ENCODE results near the gene DNAJC25. TPM values are rescaled to one million over a fixed set of nuclear protein-coding genes. Genes with fewer than 3 reads are reported as not detected.
"Not testable (repeated sequence)": the region's sequence is repeated elsewhere in the genome, so short reads cannot be mapped to it uniquely, and the experiment has no call there.

The DNAJC25 gene
- total and polyA plus RNA-seq, 12 donors, result 3.8 to 9.3 (median 5.0) TPM

GRCh38 chr9:111615928-111616327 lies 15.2 kb upstream of the DNAJC25 start:
- H3K4me3 ChIP-seq, result no peak overlapping the region
- 56 to 60% methylated on average over 3 of the region's 3 CpGs for WGBS, 2 donors
- no peaks in the 10 kb centered on the region for H3K9me3 ChIP-seq
- ATAC-seq (no peak), DNase-seq (no peak)
- H3K36me3 ChIP-seq, result no peaks in the 10 kb centered on the region
- intact Hi-C loops (cut with DNase I), result no loop called here
- H3K27ac ChIP-seq, result no peak overlapping the region
- TF ChIP-seq CTCF (IDR thresholded peaks at IDR 0.05), result no peak
- no peaks in the 10 kb centered on the region for H3K4me1 ChIP-seq
- H3K27me3 ChIP-seq, result peaks cover 0 to 16% (median 0%) of the 10 kb centered on the region in 7 donors

- H3K27me3 ChIP-seq; ATAC-seq; DNase-seq; H3K27ac ChIP-seq; intact Hi-C loops (cut with DNase I); H3K36me3 ChIP-seq; H3K4me1 ChIP-seq; H3K4me3 ChIP-seq; H3K9me3 ChIP-seq: not testable (repeated sequence)
- 93 to 96% methylated on average over 25 to 27 of the region's 29 CpGs for WGBS, 2 donors
Observed at GRCh38 chr9:111617349-111617748, 13.8 kb upstream of the DNAJC25 start.

- intact Hi-C loops (cut with DNase I), result loop anchor here in 1 of 10 donors (2.0 kb wide), 1 partner anchor 25 kb away; no protein-coding TSS in a partner anchor
- Histone ChIP-seq H3K27me3 (no peaks in the 10 kb centered on the region), H3K4me1 (peaks cover 0 to 13% (median 0%) of the 10 kb centered on the region in 9 donors), H3K4me3 (no peak overlapping the region), H3K9me3 (no peaks in the 10 kb centered on the region), H3K27ac (no peak overlapping the region), H3K36me3 (no peaks in the 10 kb centered on the region)
- ATAC-seq (peak in 6 of 8 donors; percentile 56 to 77 (median 70)), DNase-seq (peak in 1 of 2 donors; percentile 14)
- WGBS, 2 donors, result 35 to 36% methylated on average over 2 of the region's 2 CpGs
- TF ChIP-seq CTCF (IDR thresholded peaks at IDR 0.05), result peak; percentile 42 to 87 (median 75)
Observed at GRCh38 chr9:111621895-111622480, 9.1 kb upstream of the DNAJC25 start.

GRCh38 chr9:111622626-111623025 lies 8.5 kb upstream of the DNAJC25 start:
- no peak for TF ChIP-seq CTCF (IDR thresholded peaks at IDR 0.05)
- 66 to 69% methylated on average over 3 of the region's 3 CpGs for WGBS, 2 donors
- peaks cover 0 to 13% (median 0%) of the 10 kb centered on the region in 9 donors for H3K4me1 ChIP-seq
- DNase-seq, result no peak
- no peak overlapping the region for H3K4me3 ChIP-seq
- no peaks in the 10 kb centered on the region for H3K36me3 ChIP-seq
- no peaks in the 10 kb centered on the region for H3K27me3 ChIP-seq
- intact Hi-C loops (cut with DNase I), result loop anchor here in 1 of 10 donors (2.0 kb wide), 1 partner anchor 26 kb away; no protein-coding TSS in a partner anchor
- no peak overlapping the region for H3K27ac ChIP-seq
- ATAC-seq, result peak in 3 of 8 donors; percentile 26 to 82 (median 50)
- H3K9me3 ChIP-seq, result no peaks in the 10 kb centered on the region

- 63 to 70% methylated on average over 7 of the region's 7 CpGs for whole genome bisulfite sequencing, 2 donors
Observed at GRCh38 chr9:111627260-111627963, 3.7 kb upstream of the DNAJC25 start.

More at GRCh38 chr9:111627260-111627963, 3.7 kb upstream of the DNAJC25 start:
- DNase-seq (no peak), ATAC-seq (no peak)
- no peaks in the 10 kb centered on the region for H3K36me3 ChIP-seq
- intact Hi-C loops (cut with DNase I), result no loop called here
- no peak for TF ChIP-seq CTCF (IDR thresholded peaks at IDR 0.05)
- no peak overlapping the region for H3K4me3 ChIP-seq
- no peaks in the 10 kb centered on the region for H3K27me3 ChIP-seq
- no peak overlapping the region for H3K27ac ChIP-seq
- peaks cover 0 to 22% (median 14%) of the 10 kb centered on the region in 9 donors for H3K4me1 ChIP-seq
- H3K9me3 ChIP-seq, result no peaks in the 10 kb centered on the region
